Fibroblast of skin of abdomen (primary cell): ENCODE results near the gene AQP6.

Source experiments
- DNase-seq: peaks from one replicate; pipeline ENCODE4 v3.0.0-alpha.2; 2013

The AQP6 gene

GRCh38 chr12:49943625-49943960 is 29.2 kb upstream of the AQP6 start:
- no peak for DNase-seq

GRCh38 chr12:49944046-49944445 is 28.7 kb upstream of the AQP6 start:
- DNase-seq = no peak

DNA sequence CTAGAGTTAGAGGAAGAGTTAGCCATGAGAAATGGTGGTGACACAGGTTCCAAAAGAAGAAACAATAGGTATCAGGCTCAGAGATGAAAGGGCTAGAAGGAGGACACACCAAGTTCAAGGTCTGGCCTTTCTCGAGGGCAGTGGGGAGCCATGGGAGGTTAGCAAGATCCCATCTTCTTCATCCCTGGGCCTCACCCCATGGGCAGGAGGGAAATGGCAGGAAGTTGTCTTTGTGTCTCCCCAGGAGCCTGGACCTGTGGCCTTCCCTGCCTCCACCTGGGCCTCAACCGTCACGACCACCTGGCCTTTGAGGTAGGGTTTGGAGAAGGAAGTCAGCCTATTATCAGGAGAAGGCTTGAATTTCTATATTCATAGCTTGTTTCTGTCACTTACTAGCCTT is 28.0 kb upstream of the AQP6 start:
- DNase-seq = no peak

DNA sequence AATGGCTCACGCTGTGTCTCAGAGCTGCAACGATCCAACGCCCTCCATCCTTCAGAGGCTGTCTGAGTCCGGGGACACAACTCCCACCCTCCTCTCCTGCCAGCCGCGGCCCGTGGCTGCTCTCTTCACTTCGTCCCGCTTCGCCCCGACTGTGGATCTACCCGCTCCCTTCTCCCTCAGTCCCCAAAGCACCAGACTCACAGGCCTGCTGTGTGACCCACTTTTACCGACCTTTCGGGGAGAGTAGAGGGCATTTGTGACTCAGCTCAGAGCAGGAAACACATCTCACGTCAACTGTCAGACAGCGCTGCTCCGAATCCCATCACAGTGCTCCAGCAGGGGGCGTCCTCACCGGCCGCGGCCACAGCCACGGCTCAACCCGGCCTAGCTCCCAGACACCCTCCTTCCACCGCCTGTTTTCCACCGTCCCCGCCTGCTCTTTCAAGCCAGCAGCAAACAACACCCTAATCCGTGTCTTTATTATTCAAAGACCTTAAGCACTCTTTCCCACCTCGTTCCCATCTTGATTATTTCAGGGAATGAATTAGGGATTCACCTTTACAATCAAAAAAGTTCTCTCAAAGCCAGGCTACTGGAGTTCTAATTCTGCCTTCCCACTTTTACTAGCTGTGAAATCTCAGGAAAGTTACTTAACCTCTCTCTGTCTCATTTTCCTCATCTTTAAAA is 27.2 kb upstream of the AQP6 start:
- DNase-seq = peak; percentile 73

- no peak for DNase-seq
Measured at GRCh38 chr12:49946086-49946485, 26.7 kb upstream of the AQP6 start.

DNA sequence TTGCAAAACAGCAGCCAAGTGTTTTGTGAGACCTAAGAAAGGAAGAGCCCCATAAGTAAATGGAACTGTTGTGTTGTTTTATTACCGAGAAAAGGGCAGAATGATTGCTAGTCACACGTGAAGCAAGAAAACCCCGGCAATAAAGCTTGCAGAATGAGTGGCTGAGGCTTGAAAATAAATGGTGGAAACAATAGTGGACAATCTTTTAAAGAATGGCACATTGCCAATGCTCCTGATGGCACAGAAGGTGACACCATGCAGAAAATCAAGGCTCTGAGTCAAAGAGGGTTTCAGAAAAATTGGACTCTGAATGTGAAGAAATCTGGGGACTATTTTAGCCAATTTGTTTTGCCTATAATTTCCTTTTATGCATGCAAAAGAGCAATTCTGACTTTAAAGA is 26.2 kb upstream of the AQP6 start:
- DNase-seq = no peak

DNA sequence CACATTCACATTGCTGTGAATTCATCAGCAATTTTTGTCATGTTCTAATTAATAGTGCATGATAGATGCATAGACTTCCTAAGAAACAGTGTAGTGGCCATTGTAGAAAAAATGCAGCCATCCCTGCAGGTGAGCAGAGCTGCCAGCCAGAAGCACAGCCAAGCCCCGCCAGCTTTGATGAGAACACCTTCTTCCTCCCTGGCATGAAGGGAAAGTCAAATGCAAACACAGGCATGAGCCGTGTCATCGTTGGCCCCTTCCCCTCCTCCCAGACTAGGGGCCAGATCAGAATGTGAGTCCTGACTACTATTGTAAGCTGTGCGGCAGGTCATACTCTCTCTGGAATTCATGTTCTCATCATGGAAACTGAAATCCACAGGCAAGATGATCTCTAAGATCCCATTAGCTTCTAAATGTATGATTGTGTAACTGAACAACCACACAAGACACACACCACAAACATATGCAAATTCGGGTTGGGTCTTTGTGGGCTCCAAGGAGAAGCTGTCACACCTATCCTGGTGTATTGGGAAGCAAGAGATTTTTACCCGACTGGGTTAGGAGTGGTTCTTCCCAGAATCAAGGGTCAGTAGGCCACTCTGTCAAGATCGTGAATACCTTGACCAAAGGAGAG is 25.0 kb upstream of the AQP6 start:
- no peak for DNase-seq

- DNase-seq = no peak
Measured at GRCh38 chr12:49948866-49949845, 23.6 kb upstream of the AQP6 start.

DNA sequence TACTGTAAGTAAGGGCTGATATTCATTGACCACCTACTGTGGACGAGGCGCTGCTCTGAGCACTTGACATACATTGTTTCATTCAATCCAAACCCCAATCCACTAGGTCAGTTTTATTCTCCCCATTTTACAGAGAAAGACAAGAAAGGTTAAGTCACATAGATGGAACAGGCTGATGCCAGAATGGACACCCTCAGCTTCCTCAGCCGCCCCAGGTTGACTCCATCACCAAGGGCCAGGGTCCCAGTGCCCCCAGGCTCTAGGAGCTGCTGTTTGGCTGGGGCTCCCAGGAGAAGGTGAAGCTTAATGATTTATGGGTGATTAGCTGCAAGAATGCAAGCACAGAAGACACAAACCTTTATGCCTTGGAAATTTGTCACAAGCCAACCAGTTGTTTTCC is 22.9 kb upstream of the AQP6 start:
- DNase-seq = no peak

GRCh38 chr12:49950273-49951251 is 22.2 kb upstream of the AQP6 start, which contains the start of gene AQP2:
TSS of gene AQP2 (plus strand) at chr12:49950737. CDS start at chr12:49950831, 94 bp downstream.
- no peak for DNase-seq

GRCh38 chr12:49951411-49952240 is 21.1 kb upstream of the AQP6 start:
- DNase-seq = no peak

DNA sequence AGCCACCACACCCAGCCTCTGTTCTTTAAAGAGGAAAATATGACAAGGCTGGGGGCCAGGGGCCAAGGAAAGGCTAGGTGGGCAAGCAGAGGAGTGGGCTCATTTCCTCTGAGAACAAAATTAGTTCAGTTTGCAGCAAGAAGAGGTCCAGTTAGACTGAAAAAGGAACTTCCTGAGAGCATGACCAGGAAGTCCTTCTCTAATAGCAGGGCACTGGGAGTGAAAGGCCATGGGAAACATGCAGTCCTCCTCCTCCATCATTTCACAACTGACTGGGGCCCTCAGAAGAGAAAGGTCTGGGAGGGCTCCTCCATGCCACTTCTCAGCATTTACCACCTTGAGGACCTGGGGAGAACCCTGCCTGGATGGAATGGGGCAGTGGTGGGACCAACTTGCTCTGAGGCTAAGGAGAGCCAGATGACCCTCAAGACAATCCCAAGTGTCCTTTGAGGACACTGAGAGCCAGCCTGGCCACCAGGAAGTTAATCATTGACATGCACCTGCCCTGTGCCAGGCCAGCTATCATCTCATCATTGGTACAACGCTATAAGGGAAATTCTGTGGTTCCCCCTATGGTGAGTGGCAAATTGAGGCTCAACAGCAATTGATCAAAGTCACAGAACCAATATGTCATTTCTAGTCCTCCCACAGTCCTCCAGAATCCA is 20.2 kb upstream of the AQP6 start:
- DNase-seq = no peak

GRCh38 chr12:49953151-49953550 is 19.6 kb upstream of the AQP6 start:
- no peak for DNase-seq

DNA sequence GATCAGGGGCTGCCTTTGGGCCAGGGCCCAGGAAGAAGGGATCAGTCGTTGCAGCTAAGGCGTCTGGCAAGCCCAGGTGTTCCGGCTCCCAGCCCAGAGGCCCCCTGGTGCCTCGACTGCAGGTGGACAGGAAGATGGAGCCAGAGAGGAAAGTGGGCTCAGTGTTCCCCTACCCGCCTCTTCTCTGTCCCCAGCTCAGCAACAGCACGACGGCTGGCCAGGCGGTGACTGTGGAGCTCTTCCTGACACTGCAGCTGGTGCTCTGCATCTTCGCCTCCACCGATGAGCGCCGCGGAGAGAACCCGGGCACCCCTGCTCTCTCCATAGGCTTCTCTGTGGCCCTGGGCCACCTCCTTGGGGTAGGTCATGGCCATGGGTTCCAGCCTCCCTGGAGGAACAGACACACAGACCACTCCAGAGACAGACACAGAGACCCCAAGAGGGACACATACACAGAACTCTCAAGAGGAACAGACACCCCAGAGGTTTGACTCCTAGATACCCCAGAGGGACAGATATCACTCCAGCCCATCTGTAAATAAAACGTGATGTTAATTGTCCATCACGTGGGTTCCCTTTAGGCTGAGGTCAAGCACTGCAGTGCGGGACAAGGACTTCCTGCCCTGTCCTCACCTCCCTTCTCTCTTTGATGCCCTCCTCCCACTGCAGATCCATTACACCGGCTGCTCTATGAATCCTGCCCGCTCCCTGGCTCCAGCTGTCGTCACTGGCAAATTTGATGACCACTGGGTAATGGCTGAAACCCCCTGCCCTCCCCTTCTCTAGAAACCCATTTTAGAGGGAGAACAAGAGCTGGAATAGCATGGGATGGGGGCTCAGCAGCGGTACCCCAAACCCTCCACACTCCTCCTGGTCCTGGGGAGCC is 18.5 kb upstream of the AQP6 start:
- DNase-seq = no peak

GRCh38 chr12:49954863-49955830 is 17.6 kb upstream of the AQP6 start:
- no peak for DNase-seq

DNA sequence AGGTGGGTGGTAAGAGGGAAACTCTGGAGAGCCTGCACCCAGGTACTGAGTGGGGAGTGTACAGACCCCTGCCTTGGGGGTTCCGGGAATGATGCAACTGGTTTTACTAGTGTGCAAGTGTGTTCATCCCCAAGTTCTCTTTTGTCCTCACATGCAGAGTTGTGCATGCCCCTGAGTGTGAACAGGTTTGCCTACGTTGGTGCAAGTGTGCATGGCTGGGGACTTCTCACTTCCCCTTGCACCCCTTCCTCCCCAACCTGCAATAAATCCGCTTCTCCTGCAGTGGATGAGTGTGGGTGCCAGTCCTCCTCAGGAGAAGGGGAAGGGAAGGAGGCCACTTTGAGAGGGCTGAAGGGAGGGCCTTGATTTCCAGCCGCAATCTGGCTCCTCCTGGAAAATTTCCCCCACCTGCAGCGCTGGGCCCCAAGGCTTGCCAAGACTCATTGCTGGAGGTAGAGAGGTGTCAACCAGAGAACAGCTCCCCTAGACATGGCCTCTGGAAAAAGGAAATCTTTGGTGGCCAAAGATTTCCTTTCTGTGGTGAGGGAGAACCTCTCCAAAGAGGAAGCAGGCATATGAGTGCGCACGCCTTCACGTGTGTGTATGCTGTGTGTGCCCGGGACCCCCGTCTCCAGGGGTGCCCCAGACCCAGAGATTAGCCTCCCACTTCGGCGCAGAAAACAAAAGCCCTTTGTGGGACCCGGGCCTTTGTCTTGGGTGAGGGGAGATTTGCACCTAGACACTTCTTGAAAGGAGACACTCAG is 16.7 kb upstream of the AQP6 start:
- DNase-seq = no peak
